GM19438 (cell line): ENCODE results near the gene CDH26.
A peak's percentile ranks its signal among the peaks of the same experiment; 100 is the strongest.
"Not testable (repeated sequence)": the region's sequence is repeated elsewhere in the genome, so short reads cannot be mapped to it uniquely, and the experiment has no call there.

Experiments
- ATAC-seq: cut with Tn5 transposase; IDR thresholded peaks from one replicate; pipeline ENCODE4 v1.9.1; 2021; ENCODE audit warnings: low read depth; ENCODE audit not compliant: unreplicated experiment

The CDH26 gene

DNA sequence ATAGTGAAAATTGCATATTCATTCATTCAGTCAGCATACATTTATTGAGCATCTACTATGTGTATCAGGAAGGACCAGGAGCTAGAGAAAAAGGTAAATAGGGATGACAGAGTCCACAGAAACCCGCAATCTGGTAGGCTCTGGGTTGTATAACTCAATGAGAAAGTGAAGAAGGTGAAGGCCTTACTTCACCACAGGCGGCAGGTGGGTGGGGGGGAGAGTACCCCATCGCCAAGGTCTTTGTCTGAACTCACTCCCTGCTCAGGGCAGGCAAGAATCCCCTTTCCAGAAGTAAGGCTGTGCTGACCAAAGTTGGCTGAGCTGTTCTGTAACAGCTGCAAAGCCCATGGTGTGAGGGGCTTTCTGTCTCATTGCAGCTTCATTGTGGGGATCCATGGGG is 81.3 kb downstream of the CDH26 start:
- no peak for ATAC-seq

DNA sequence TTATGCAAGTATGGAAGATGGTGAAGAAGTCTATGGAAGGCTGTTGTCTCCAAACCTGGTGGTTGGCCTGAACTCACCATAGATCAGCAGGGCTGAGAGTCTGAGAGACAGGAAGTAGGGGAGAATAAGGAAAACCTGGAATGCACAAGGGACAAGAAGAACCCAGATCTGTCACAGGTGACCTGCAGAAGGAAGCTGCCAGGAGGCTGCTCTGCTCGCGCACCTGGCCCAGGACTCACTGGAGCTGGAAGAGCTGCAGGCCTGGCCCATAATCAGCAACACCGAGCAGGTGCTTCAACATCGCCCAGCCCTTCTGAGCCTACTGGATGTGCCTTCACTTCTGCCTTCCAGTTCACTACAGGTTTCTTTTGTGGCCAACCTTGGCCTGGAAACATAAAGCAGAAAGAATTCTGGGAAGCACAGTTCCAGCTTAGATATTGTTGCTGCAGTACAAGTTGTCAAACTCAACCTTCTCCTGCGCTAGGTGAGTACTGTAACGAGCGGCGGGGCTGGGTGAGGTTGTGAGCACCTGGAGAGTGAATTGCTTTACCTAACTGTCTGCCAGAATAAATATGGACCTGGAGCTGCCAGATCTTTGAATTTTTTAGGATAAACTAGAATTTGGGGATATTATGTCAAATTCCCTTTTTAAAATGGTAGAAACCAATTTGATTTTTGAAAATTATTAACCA is 82.4 kb downstream of the CDH26 start:
- no peak for ATAC-seq

- ATAC-seq, result not testable (repeated sequence)
Observed at GRCh38 chr20:60041436-60042165, 83.4 kb downstream of the CDH26 start.

DNA sequence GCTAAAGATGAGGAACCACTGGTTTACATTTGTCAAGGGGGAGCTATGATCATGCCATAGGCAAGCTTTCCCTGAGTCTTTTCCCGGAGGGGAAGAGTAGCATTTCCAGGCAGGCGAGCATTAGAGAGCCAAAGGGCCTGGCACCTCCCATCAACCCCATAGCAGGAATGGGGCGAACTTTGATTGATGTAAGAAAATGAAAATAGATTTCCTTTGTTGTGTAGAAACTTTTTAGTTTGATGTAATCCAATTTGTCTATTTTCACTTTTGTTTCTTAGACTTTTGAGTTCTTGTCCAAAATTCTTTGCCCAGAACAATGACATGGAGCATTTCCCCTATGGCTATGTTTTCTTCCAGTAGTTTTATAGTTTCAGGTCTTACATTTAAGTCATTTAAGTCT is 85.2 kb downstream of the CDH26 start:
- no peak for ATAC-seq

DNA sequence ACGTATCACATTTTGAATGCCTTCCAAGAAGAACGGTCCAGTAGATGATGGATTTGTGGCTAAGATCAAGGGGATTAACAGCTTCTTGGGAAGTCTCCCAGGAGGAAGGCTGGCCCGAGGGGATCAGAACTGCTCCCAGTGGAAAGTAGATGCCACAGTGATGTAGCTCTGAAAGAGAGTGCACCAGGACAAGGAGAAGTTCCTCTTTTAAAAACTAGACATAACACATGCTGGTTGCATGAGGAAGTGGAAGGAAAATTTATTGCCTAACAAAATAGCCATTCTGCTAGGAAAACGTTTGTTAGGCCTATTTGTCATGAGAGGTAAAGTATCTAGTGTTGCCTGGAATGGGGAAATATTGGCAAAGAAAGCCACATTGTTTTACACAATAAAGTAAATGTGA is 87.8 kb downstream of the CDH26 start:
- ATAC-seq, result no peak

DNA sequence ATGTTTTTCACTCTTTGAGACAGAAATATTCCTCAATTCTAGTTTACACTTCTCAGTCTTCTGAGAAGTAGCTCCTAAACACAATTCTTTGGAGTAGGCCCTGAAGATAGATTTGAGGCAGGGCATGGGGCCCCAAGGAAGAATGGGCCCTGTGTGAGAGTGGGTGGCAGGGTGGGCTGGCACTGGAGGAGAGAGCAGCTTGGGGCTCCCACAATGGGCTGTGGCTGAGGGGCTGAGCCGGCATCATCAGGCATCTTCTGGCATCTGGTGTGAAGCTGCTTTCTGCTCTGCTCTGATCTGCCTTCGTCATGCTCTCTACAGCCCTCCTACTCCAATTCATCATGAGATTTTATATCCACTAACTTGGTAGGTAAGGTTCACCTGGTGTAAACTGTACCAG is 88.2 kb downstream of the CDH26 start:
- ATAC-seq, result no peak

DNA sequence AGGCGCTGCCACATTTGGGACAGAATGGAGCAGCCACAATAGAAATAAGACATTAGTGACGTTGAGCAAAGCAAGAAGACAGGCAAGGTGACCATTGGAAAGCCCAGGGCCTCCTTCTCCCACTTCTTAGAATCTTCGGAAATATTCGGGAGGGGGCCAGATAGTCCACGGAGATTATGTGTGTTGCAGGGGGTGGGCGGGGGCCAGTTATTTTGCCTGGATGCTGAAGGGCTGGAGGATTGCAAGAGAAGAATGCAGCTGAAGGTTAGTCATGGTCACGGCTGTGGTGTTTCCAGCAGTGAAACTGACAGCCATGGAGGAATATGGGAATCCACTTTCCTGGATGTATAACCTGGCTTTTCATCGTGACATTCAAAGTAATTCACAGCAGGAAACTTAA is 88.6 kb downstream of the CDH26 start:
- ATAC-seq, result no peak

GRCh38 chr20:60048634-60049521 is 90.7 kb downstream of the CDH26 start:
- ATAC-seq, result no peak

DNA sequence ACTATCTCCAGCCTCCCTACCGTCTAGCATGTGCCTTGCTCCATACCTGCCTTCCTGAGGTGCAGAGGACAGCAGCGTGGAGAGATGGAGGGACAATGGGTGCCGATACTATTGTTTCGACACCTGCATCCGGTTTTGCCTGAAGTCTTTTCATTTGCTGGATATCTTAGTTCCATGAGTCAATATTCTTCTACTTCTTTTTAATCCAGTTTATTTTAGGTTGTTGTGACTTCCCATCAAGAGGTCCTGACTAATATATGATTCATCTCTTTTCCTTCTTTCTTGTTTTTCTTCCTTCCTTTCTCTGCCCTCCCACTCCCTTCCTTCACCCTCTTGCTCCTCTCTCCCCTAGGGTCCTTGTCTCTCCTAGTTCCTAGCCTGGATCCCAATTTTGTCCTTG is 91.4 kb downstream of the CDH26 start:
- no peak for ATAC-seq

DNA sequence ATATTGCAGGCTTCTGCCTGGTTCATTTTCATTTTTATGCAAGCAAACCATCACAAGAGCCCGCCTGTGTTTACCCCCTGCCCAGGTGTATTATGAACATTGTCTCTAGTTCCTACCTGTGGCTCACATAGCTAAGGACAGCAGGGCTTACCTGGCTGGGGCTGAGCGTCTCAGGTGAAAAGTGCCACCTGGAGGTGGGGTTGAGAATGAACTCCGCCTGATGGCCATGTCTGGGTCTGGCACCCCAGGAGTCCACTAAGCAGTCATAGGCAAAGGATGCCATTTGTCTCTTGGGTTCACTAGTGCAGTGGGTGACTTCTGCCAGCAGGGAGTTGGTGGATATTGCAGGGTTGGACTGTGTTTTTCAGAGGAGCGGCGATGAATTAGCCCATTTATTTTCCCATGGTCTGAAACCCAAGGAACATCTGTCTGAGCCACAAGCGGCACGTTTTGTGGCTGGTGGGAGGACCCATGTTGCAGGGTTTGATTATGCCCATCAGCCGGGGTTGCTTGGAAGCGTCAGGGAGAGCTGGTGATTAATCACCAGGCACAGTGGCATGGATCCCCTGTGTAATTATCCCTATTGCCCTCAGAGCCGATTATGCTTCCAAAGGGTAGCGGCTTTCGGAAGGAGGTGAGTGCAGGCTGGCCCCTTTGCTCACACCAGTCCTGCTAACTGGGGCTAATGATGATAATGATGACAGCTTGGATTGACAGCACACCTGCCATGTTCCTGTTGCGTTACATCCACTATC is 92.1 kb downstream of the CDH26 start:
- no peak for ATAC-seq

DNA sequence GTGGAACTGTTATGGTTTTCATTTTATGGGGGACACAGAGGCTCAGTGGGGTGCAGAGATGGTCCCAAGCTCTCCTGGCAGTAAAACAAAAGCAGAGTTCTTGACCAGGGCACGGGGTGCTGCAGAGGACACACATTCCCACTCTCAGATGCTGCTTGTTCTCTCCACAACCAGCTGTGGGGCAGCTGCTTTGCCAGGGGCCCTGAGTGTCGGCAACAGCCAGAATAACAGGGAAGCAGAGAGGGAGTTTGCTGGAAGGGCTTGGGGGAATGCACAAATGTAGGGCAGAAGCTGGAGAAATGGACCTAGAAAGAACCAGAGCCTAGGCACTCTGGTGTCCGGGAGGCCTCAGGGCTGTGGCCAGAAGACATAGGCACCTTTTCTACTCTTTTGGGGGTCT is 93.7 kb downstream of the CDH26 start:
- ATAC-seq, result no peak

GRCh38 chr20:60052322-60052721 is 94.1 kb downstream of the CDH26 start:
- no peak for ATAC-seq

DNA sequence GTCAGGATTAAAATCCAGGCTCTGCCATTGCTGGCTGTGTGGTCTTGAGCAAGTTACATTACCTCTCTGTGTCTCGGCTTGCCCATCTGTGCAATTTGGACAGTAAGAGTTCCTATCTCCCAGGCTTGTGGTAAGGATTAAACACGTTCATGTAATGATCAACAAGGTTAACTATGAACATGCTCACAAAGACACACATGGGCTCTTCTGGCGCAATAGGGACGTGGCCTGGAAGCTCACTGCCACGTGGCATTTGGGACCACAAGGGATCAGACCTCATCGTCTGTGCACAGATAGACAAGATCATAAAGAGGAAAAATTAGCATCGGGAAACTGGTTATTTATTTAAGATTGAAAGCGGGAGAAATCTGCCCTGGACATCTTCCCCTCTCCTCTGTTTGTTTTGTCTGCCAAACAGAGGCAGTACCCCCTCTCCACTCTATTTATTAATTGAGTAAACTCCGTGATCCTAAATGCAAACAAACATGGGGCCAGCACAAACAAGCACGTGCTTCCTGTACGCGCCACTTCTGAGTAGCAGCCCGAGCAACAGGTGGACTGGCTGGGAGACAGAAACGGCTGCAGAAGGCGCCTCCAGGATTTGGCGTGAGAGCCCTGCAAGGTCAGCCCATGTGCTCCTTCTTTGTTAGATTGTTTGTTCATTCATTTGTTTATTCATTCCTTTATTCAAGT is 95.0 kb downstream of the CDH26 start:
- ATAC-seq, result no peak

GRCh38 chr20:60053818-60054190 is 95.6 kb downstream of the CDH26 start:
- ATAC-seq, result no peak

GRCh38 chr20:60054716-60055634 is 96.8 kb downstream of the CDH26 start:
- no peak for ATAC-seq

DNA sequence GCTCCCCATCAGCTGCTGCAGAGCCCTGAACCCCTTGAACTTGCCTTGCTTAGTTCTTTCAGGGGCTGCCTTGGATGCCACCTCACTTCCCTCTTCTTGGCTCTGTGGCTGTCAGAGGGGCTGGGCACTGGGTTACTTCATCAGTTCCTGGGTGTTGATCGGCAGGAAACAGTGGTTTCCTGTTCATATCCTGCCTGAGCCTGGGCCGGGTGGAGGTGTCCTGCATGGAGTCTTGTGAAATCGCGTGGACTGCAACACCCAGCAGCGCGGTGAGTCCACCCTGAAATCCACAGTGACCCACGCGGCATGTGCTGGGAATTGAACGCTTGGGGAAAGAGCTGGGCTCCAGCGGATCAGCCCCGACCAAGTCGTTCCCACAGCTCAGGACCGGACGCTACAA is 97.5 kb downstream of the CDH26 start:
- ATAC-seq, result peak; percentile 44

DNA sequence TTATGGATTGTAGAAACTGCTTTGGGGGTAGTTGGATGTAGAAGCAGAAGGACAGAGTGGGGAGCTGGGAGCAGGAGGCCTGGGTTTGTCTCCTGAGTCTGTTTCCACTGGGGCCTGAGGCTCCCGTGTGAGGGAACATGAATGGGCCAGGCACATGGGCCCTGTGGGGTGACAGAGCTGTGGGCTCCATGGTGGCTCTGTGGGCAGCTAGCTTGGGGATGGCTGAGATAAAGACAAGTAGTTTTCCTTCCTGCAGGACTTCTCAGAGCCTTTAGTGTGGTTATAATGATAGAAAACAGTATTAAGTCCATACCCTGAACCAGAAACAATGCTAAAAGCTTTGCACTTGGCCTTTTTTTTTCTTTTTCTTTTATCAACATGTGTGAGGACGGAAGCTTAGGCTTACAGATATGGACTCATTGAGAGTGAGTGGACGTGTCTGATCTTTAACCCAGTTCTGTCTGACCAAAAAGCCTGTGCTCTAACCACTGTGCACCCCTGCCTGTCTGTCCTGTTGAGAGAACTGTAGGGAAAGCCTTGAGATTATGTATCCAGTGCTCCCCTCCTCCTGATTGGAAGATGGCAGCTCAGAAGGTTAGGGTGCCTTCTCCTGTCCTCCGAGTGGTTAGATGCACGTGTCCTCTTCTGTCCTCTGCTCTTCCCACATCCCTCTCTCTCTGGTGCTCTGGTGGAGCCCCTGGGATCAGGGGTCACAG is 98.3 kb downstream of the CDH26 start:
- ATAC-seq, result no peak

GRCh38 chr20:60057123-60057865 is 99.1 kb downstream of the CDH26 start:
- no peak for ATAC-seq
